ENCODE measurements around the gene GATC. TPM values are rescaled to one million over a fixed set of nuclear protein-coding genes. Genes with fewer than 3 reads are reported as not detected.
A peak's percentile ranks its signal among the peaks of the same experiment; 100 is the strongest.

The GATC gene
- total and polyA plus RNA-seq, 2 of the 4 experiments (the other 2 are of a cell fraction) = 8.7 to 16.5 TPM

DNA sequence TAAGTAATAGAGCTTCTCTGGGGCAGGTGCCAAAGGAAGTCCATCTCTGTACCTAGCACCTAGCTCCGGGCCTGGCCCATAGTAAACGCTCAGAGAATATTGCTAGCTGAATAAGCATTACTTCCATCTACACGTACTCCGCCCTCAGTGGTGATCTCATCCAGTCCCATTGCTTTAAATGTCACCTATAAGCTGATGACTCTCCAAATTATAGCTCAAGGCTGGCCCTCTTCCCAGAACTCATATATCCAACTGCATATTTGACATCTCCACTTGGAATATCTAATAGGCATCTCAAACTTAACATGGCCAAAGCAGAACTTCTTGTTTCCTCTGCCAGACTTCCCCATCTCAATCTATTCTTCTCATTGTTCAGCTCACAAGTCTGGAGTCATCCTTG lies 42.8 kb downstream of the GATC start:
- H2AK9ac ChIP-seq (replicated peaks; ENCODE audit: low read depth, low read length, poor library complexity) = peak overlapping the region; percentile 51
- H4K91ac ChIP-seq (ENCODE audit: insufficient read depth, low read depth, low read length) = no peak overlapping the region
- H3K9me3 ChIP-seq (ENCODE audit: control insufficient read depth, insufficient read depth, low read length) = no peaks in the 10 kb centered on the region
- TF ChIP-seq RAD21 (IDR thresholded peaks at IDR 0.05; ENCODE audit: low read length) (no peak), RFX5 (IDR thresholded peaks at IDR 0.05; ENCODE audit: low read depth, low read length) (no peak), MXI1 (IDR thresholded peaks at IDR 0.05; ENCODE audit: borderline replicate concordance, low read depth, low read length) (no peak), POLR2A (IDR thresholded peaks at IDR 0.05; ENCODE audit: low read depth, low read length) (no peak), BHLHE40 (IDR thresholded peaks at IDR 0.05; ENCODE audit: low read depth, low read length) (no peak)
- TF ChIP-seq, protein P1, sequence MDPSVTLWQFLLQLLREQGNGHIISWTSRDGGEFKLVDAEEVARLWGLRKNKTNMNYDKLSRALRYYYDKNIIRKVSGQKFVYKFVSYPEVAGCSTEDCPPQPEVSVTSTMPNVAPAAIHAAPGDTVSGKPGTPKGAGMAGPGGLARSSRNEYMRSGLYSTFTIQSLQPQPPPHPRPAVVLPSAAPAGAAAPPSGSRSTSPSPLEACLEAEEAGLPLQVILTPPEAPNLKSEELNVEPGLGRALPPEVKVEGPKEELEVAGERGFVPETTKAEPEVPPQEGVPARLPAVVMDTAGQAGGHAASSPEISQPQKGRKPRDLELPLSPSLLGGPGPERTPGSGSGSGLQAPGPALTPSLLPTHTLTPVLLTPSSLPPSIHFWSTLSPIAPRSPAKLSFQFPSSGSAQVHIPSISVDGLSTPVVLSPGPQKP (IDR thresholded peaks at IDR 0.05; ENCODE audit: borderline replicate concordance, low read depth, low read length) = no peak
- H3K56ac ChIP-seq (ENCODE audit: extremely low read depth, insufficient read depth, low read length) = no peak overlapping the region
- H4K8ac ChIP-seq (ENCODE audit: low read depth in 2 of 2, low read length in 2 of 2) = no peak overlapping the region
- BruUV-seq (replicated peaks) = no TSS peak
- H2BK120ac ChIP-seq (ENCODE audit: low read depth, low read length) = no peak overlapping the region
- H3K4me3 ChIP-seq (ENCODE audit: insufficient read depth, low read depth, low read length) = no peak overlapping the region
- intact Hi-C loops (cut with micrococcal nuclease) (no loop called here), dilution Hi-C loops (cut with HindIII; ENCODE audit: low sequenced_read_pairs, unreplicated experiment) (no loop called here), in situ Hi-C loops (cut with MboI; ENCODE audit: low sequenced_read_pairs) (no loop called here)
- DNase-seq (peak; percentile 49), ATAC-seq (ENCODE audit: low read depth) (peak; percentile 40; the same call in 1 of the 2 replicates)
- H3K79me1 ChIP-seq (ENCODE audit: low read depth in 1 of 2, low read length in 2 of 2) = peaks cover 8 to 25% of the 10 kb centered on the region in 2 experiments
- no peak overlapping the region for H3K4me2 ChIP-seq (ENCODE audit: low read depth, low read length)
- H2BK15ac ChIP-seq (ENCODE audit: low read depth, low read length) = no peak overlapping the region
- H3K27me3 ChIP-seq (ENCODE audit: control insufficient read depth, insufficient read depth, low read length) = no peaks in the 10 kb centered on the region
- H3K14ac ChIP-seq (replicated peaks; ENCODE audit: low read depth, low read length) = no peak overlapping the region
- ChIA-PET POLR2A (ENCODE audit: unreplicated experiment) (no interaction called here), CTCF (interaction anchor here (0.6 kb wide), 1 partner anchor 186 kb away, joined by 6 read pairs; no protein-coding TSS in a partner anchor)
- peaks cover 6% of the 10 kb centered on the region for H3K36me3 ChIP-seq (ENCODE audit: control insufficient read depth, insufficient read depth, low read length)
- H3K27ac ChIP-seq (ENCODE audit: insufficient read depth, low read length) = no peak overlapping the region
- H4K5ac ChIP-seq (ENCODE audit: low read depth, low read length) = no peak overlapping the region
- 81% methylated on average over 4 of the region's 4 CpGs; no CpG with 5 or more reads in 1 of the 2 experiments for WGBS, 2 experiments (ENCODE audit: extremely low coverage in 2 of 2, insufficient read length in 1 of 2)
- H4K20me1 ChIP-seq (ENCODE audit: insufficient read depth, low read length) = no peaks in the 10 kb centered on the region
- no peak overlapping the region for H3K18ac ChIP-seq (ENCODE audit: low read depth, low read length)
- H3K9ac ChIP-seq (ENCODE audit: low read depth, low read length) = no peak overlapping the region
- H2AFZ ChIP-seq (replicated peaks; ENCODE audit: low read length, poor library complexity) = no peak overlapping the region
- no peaks in the 10 kb centered on the region for H3K4me1 ChIP-seq (ENCODE audit: control insufficient read depth, insufficient read depth, low read length)
- H2AK5ac ChIP-seq (ENCODE audit: low read depth, low read length) = no peak overlapping the region
- H3K23ac ChIP-seq (ENCODE audit: low read depth, low read length) = no peak overlapping the region
- no peak overlapping the region for H2BK20ac ChIP-seq (ENCODE audit: low read depth, low read length)
- H3K9me1 ChIP-seq (ENCODE audit: insufficient read depth, low read length) = peaks cover 6% of the 10 kb centered on the region
- H3K4ac ChIP-seq (ENCODE audit: low read depth, low read length) = no peak overlapping the region
- no peak overlapping the region for H2BK5ac ChIP-seq (ENCODE audit: low read depth, low read length, poor library complexity, severe bottlenecking)
